CD4-positive, alpha-beta T cell treated with Interleukin-6 for 4 hours (primary cell): Measurements from ENCODE around the gene MAP3K14.
"Not testable (repeated sequence)": the region's sequence is repeated elsewhere in the genome, so short reads cannot be mapped to it uniquely, and the experiment has no call there.

Source experiments
- DNase-seq: peaks from one replicate; pipeline ENCODE4 v3.0.0-alpha.2; 2020; ENCODE audit warnings: mixed read lengths

Gene MAP3K14

GRCh38 chr17:45316434-45317110, at the start of gene MAP3K14:
MAP3K14 (minus strand) TSS chr17:45317020; CDS start chr17:45290745, 26,275 bp downstream.
- peak; percentile 71 for DNase-seq

GRCh38 chr17:45366049-45366448, 49.2 kb upstream of the MAP3K14 start:
- DNase-seq: no peak

GRCh38 chr17:45364531-45365390, 47.9 kb upstream of the MAP3K14 start:
- DNase-seq: no peak

GRCh38 chr17:45363498-45363897, 46.7 kb upstream of the MAP3K14 start:
- no peak for DNase-seq

- no peak for DNase-seq
Observed at GRCh38 chr17:45361976-45362375, 45.2 kb upstream of the MAP3K14 start.

GRCh38 chr17:45361451-45361850, 44.6 kb upstream of the MAP3K14 start:
- DNase-seq: no peak

- no peak for DNase-seq
Observed at GRCh38 chr17:45357364-45357997, 40.7 kb upstream of the MAP3K14 start.

- DNase-seq: no peak
Observed at GRCh38 chr17:45355087-45355486, 38.3 kb upstream of the MAP3K14 start.

GRCh38 chr17:45353043-45353442, 36.2 kb upstream of the MAP3K14 start:
- no peak for DNase-seq

- DNase-seq: no peak
Observed at GRCh38 chr17:45351831-45352230, 35.0 kb upstream of the MAP3K14 start.

- no peak for DNase-seq
Observed at GRCh38 chr17:45347444-45347843, 30.6 kb upstream of the MAP3K14 start.

GRCh38 chr17:45346216-45347015, 29.6 kb upstream of the MAP3K14 start:
- no peak for DNase-seq

- DNase-seq: no peak
Observed at GRCh38 chr17:45345554-45346215, 28.9 kb upstream of the MAP3K14 start.

GRCh38 chr17:45345246-45345553, 28.4 kb upstream of the MAP3K14 start:
- DNase-seq: no peak

- DNase-seq: not testable (repeated sequence)
Observed at GRCh38 chr17:45343967-45344664, 27.3 kb upstream of the MAP3K14 start.

GRCh38 chr17:45342871-45343526, 26.2 kb upstream of the MAP3K14 start:
- no peak for DNase-seq

- DNase-seq: no peak
Observed at GRCh38 chr17:45342306-45342705, 25.5 kb upstream of the MAP3K14 start.

- no peak for DNase-seq
Observed at GRCh38 chr17:45341533-45342158, 24.8 kb upstream of the MAP3K14 start.

GRCh38 chr17:45339646-45340605, 23.1 kb upstream of the MAP3K14 start:
- no peak for DNase-seq
